ENCODE data around the gene SHD.
"Not testable (repeated sequence)": the region's sequence is repeated elsewhere in the genome, so short reads cannot be mapped to it uniquely, and the experiment has no call there.

DNA sequence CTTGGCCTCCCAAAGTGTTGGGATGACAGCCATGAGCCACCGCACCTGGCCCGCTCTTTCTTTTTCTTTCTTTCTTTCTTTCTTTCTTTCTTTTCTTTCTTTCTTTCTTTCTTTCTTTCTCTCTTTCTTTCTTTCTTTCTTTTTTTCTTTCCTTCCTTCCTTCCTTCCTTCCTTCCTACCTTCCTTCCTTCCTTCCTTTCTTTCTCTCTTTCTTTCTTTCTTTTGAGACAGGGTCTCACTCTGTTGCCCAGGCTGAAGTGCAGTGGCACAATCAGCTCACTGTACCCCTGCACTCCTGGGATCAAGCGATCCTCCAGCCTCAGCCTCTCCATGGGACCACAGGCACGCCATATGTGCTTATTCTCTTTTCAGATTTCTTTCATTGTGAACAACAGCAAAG is 7.1 kb downstream of the SHD start:
- not testable (repeated sequence) for TF ChIP-seq POLR2A (IDR thresholded peaks at IDR 0.05; ENCODE audit: low read depth, low read length); RAD21 (IDR thresholded peaks at IDR 0.05; ENCODE audit: low read length); NFE2L2 (IDR thresholded peaks at IDR 0.05; ENCODE audit: low read depth, low read length); MXI1 (IDR thresholded peaks at IDR 0.05; ENCODE audit: borderline replicate concordance, low read depth, low read length); RFX5 (IDR thresholded peaks at IDR 0.05; ENCODE audit: low read depth, low read length)
- TF ChIP-seq, protein P1, sequence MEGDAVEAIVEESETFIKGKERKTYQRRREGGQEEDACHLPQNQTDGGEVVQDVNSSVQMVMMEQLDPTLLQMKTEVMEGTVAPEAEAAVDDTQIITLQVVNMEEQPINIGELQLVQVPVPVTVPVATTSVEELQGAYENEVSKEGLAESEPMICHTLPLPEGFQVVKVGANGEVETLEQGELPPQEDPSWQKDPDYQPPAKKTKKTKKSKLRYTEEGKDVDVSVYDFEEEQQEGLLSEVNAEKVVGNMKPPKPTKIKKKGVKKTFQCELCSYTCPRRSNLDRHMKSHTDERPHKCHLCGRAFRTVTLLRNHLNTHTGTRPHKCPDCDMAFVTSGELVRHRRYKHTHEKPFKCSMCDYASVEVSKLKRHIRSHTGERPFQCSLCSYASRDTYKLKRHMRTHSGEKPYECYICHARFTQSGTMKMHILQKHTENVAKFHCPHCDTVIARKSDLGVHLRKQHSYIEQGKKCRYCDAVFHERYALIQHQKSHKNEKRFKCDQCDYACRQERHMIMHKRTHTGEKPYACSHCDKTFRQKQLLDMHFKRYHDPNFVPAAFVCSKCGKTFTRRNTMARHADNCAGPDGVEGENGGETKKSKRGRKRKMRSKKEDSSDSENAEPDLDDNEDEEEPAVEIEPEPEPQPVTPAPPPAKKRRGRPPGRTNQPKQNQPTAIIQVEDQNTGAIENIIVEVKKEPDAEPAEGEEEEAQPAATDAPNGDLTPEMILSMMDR (conservative IDR thresholded peaks at IDR 0.05; ENCODE audit: low read depth, low read length) = not testable (repeated sequence)
